ENCODE measurements around the gene DIS3L. TPM values are rescaled to one million over a fixed set of nuclear protein-coding genes. Genes with fewer than 3 reads are reported as not detected.
"Not testable (repeated sequence)": the region's sequence is repeated elsewhere in the genome, so short reads cannot be mapped to it uniquely, and the experiment has no call there.

Gene DIS3L
- polyA plus RNA-seq: 1 to 10 TPM; 7.1 to 9.4 TPM

GRCh38 chr15:66293419-66294156 is at the start of gene DIS3L:
Gene DIS3L, plus strand, starts transcription at chr15:66293568. Its CDS starts 29 bp downstream, at chr15:66293597.
- WGBS, 2 donors: 0% methylated on average over 64 to 92 of the region's 92 CpGs

GRCh38 chr15:66245832-66246231 is 47.5 kb upstream of the DIS3L start:
- H3K9me3 ChIP-seq (ENCODE audit: control insufficient read depth in 2 of 2, insufficient read depth in 1 of 2, low read depth in 1 of 2, low read length in 1 of 2); H3K27me3 ChIP-seq (ENCODE audit: control insufficient read depth in 1 of 2, insufficient read depth in 2 of 2, low read length in 2 of 2); H3K27ac ChIP-seq (ENCODE audit: low read depth in 2 of 2, low read length in 1 of 2); H3K4me3 ChIP-seq (ENCODE audit: low read depth in 1 of 2, low read length in 2 of 2); H3K36me3 ChIP-seq (ENCODE audit: control insufficient read depth in 2 of 2, insufficient read depth in 2 of 2, low read length in 1 of 2); H3K4me1 ChIP-seq (ENCODE audit: control insufficient read depth in 2 of 2, insufficient read depth in 2 of 2, low read length in 1 of 2): not testable (repeated sequence)
- WGBS, 2 donors: 79 to 84% methylated on average over 5 of the region's 5 CpGs

More at GRCh38 chr15:66293419-66294156, at the start of gene DIS3L:
- no peaks in the 10 kb centered on the region for H3K27me3 ChIP-seq (ENCODE audit: control insufficient read depth in 1 of 2, insufficient read depth in 2 of 2, low read length in 2 of 2)
- H3K36me3 ChIP-seq (ENCODE audit: control insufficient read depth in 2 of 2, insufficient read depth in 2 of 2, low read length in 1 of 2): no peaks in the 10 kb centered on the region
- H3K4me1 ChIP-seq (ENCODE audit: control insufficient read depth in 2 of 2, insufficient read depth in 2 of 2, low read length in 1 of 2): peaks cover 0 to 3% of the 10 kb centered on the region in 2 donors
- no peaks in the 10 kb centered on the region for H3K9me3 ChIP-seq (ENCODE audit: control insufficient read depth in 2 of 2, insufficient read depth in 1 of 2, low read depth in 1 of 2, low read length in 1 of 2)
- peak within 1 kb of the TSS; percentile 75 to 80 for H3K4me3 ChIP-seq (ENCODE audit: low read depth in 1 of 2, low read length in 2 of 2)
- peak within 1 kb of the TSS; percentile 95 to 97 for H3K27ac ChIP-seq (ENCODE audit: low read depth in 2 of 2, low read length in 1 of 2)

GRCh38 chr15:66246937-66247336 is 46.4 kb upstream of the DIS3L start:
- Histone ChIP-seq H3K9me3 (ENCODE audit: control insufficient read depth in 2 of 2, insufficient read depth in 1 of 2, low read depth in 1 of 2, low read length in 1 of 2) (no peaks in the 10 kb centered on the region), H3K36me3 (ENCODE audit: control insufficient read depth in 2 of 2, insufficient read depth in 2 of 2, low read length in 1 of 2) (no peaks in the 10 kb centered on the region), H3K4me3 (ENCODE audit: low read depth in 1 of 2, low read length in 2 of 2) (no peak overlapping the region), H3K27me3 (ENCODE audit: control insufficient read depth in 1 of 2, insufficient read depth in 2 of 2, low read length in 2 of 2) (peaks cover 0 to 10% of the 10 kb centered on the region in 2 donors), H3K4me1 (ENCODE audit: control insufficient read depth in 2 of 2, insufficient read depth in 2 of 2, low read length in 1 of 2) (no peaks in the 10 kb centered on the region), H3K27ac (ENCODE audit: low read depth in 2 of 2, low read length in 1 of 2) (no peak overlapping the region)
- WGBS, 2 donors: 73 to 82% methylated on average over 1 of the region's 1 CpG

- Histone ChIP-seq H3K27ac (ENCODE audit: low read depth in 2 of 2, low read length in 1 of 2) (no peak overlapping the region), H3K4me3 (ENCODE audit: low read depth in 1 of 2, low read length in 2 of 2) (no peak overlapping the region), H3K4me1 (ENCODE audit: control insufficient read depth in 2 of 2, insufficient read depth in 2 of 2, low read length in 1 of 2) (peaks cover 0 to 3% of the 10 kb centered on the region in 2 donors), H3K27me3 (ENCODE audit: control insufficient read depth in 1 of 2, insufficient read depth in 2 of 2, low read length in 2 of 2) (peaks cover 0 to 22% of the 10 kb centered on the region in 2 donors), H3K36me3 (ENCODE audit: control insufficient read depth in 2 of 2, insufficient read depth in 2 of 2, low read length in 1 of 2) (no peaks in the 10 kb centered on the region), H3K9me3 (ENCODE audit: control insufficient read depth in 2 of 2, insufficient read depth in 1 of 2, low read depth in 1 of 2, low read length in 1 of 2) (peaks cover 0 to 4% of the 10 kb centered on the region in 2 donors)
- WGBS, 2 donors: 83 to 87% methylated on average over 2 of the region's 2 CpGs
Observed at GRCh38 chr15:66249605-66250174, 43.7 kb upstream of the DIS3L start.

- Histone ChIP-seq H3K4me3 (ENCODE audit: low read depth in 1 of 2, low read length in 2 of 2) (no peak overlapping the region), H3K27ac (ENCODE audit: low read depth in 2 of 2, low read length in 1 of 2) (no peak overlapping the region), H3K4me1 (ENCODE audit: control insufficient read depth in 2 of 2, insufficient read depth in 2 of 2, low read length in 1 of 2) (peaks cover 0 to 3% of the 10 kb centered on the region in 2 donors), H3K27me3 (ENCODE audit: control insufficient read depth in 1 of 2, insufficient read depth in 2 of 2, low read length in 2 of 2) (peaks cover 3 to 28% of the 10 kb centered on the region in 2 donors), H3K36me3 (ENCODE audit: control insufficient read depth in 2 of 2, insufficient read depth in 2 of 2, low read length in 1 of 2) (no peaks in the 10 kb centered on the region), H3K9me3 (ENCODE audit: control insufficient read depth in 2 of 2, insufficient read depth in 1 of 2, low read depth in 1 of 2, low read length in 1 of 2) (peaks cover 0 to 4% of the 10 kb centered on the region in 2 donors)
- 63 to 70% methylated on average over 10 of the region's 10 CpGs for WGBS, 2 donors
Observed at GRCh38 chr15:66251065-66251789, 42.1 kb upstream of the DIS3L start.

GRCh38 chr15:66251790-66252684 is 41.3 kb upstream of the DIS3L start:
- Histone ChIP-seq H3K4me3 (ENCODE audit: low read depth in 1 of 2, low read length in 2 of 2) (peak overlapping the region; percentile 41 to 44), H3K36me3 (ENCODE audit: control insufficient read depth in 2 of 2, insufficient read depth in 2 of 2, low read length in 1 of 2) (no peaks in the 10 kb centered on the region), H3K9me3 (ENCODE audit: control insufficient read depth in 2 of 2, insufficient read depth in 1 of 2, low read depth in 1 of 2, low read length in 1 of 2) (peaks cover 0 to 4% of the 10 kb centered on the region in 2 donors), H3K27me3 (ENCODE audit: control insufficient read depth in 1 of 2, insufficient read depth in 2 of 2, low read length in 2 of 2) (peaks cover 3 to 28% of the 10 kb centered on the region in 2 donors), H3K4me1 (ENCODE audit: control insufficient read depth in 2 of 2, insufficient read depth in 2 of 2, low read length in 1 of 2) (peaks cover 0 to 3% of the 10 kb centered on the region in 2 donors), H3K27ac (ENCODE audit: low read depth in 2 of 2, low read length in 1 of 2) (no peak overlapping the region)
- WGBS, 2 donors: 4% methylated on average over 67 to 72 of the region's 72 CpGs

GRCh38 chr15:66252685-66253417 is 40.5 kb upstream of the DIS3L start:
- Histone ChIP-seq H3K36me3 (ENCODE audit: control insufficient read depth in 2 of 2, insufficient read depth in 2 of 2, low read length in 1 of 2) (no peaks in the 10 kb centered on the region), H3K4me1 (ENCODE audit: control insufficient read depth in 2 of 2, insufficient read depth in 2 of 2, low read length in 1 of 2) (peaks cover 0 to 3% of the 10 kb centered on the region in 2 donors), H3K4me3 (ENCODE audit: low read depth in 1 of 2, low read length in 2 of 2) (peak overlapping the region; percentile 41 to 44), H3K27me3 (ENCODE audit: control insufficient read depth in 1 of 2, insufficient read depth in 2 of 2, low read length in 2 of 2) (peaks cover 3 to 28% of the 10 kb centered on the region in 2 donors), H3K9me3 (ENCODE audit: control insufficient read depth in 2 of 2, insufficient read depth in 1 of 2, low read depth in 1 of 2, low read length in 1 of 2) (peaks cover 0 to 4% of the 10 kb centered on the region in 2 donors), H3K27ac (ENCODE audit: low read depth in 2 of 2, low read length in 1 of 2) (no peak overlapping the region)
- WGBS, 2 donors: 1 to 2% methylated on average over 60 to 64 of the region's 64 CpGs

- peaks cover 0 to 4% of the 10 kb centered on the region in 2 donors for H3K9me3 ChIP-seq (ENCODE audit: control insufficient read depth in 2 of 2, insufficient read depth in 1 of 2, low read depth in 1 of 2, low read length in 1 of 2)
- peaks cover 3 to 28% of the 10 kb centered on the region in 2 donors for H3K27me3 ChIP-seq (ENCODE audit: control insufficient read depth in 1 of 2, insufficient read depth in 2 of 2, low read length in 2 of 2)
- peaks cover 0 to 3% of the 10 kb centered on the region in 2 donors for H3K4me1 ChIP-seq (ENCODE audit: control insufficient read depth in 2 of 2, insufficient read depth in 2 of 2, low read length in 1 of 2)
- no peak within 1 kb of the TSS for H3K27ac ChIP-seq (ENCODE audit: low read depth in 2 of 2, low read length in 1 of 2)
- 1% methylated on average over 48 to 64 of the region's 64 CpGs for WGBS, 2 donors
- H3K4me3 ChIP-seq (ENCODE audit: low read depth in 1 of 2, low read length in 2 of 2): peak within 1 kb of the TSS; percentile 41 to 44
- no peaks in the 10 kb centered on the region for H3K36me3 ChIP-seq (ENCODE audit: control insufficient read depth in 2 of 2, insufficient read depth in 2 of 2, low read length in 1 of 2)
Observed at GRCh38 chr15:66253418-66254088, 39.8 kb upstream of the DIS3L start, which contains the start of gene MEGF11. Gene MEGF11, minus strand, starts transcription at chr15:66253750. Its CDS starts 125,347 bp downstream, at chr15:66128403.
